HepG2 (cell line): Measurements from ENCODE around the gene SEMA4C. TPM values are rescaled to one million over a fixed set of nuclear protein-coding genes. Genes with fewer than 3 reads are reported as not detected.

Experiments used
- AGO2 ChIP-seq: fragments of 200-400 bp; formaldehyde crosslinking; optimal IDR thresholded peaks from 2 replicates; pipeline ENCODE3; 2017; ENCODE audit warnings: mild to moderate bottlenecking, low read depth, low read length, moderate library complexity
- AHR ChIP-seq: IDR thresholded peaks from 2 replicates; pipeline ENCODE4 v1.6.1; 2018; ENCODE audit warnings: missing genetic modification reagents, missing compliant biosample characterization
- BRD4 ChIP-seq: sonication (generic); formaldehyde crosslinking; IDR thresholded peaks from 2 replicates; pipeline ENCODE4 v1.4.0; 2020; ENCODE audit warnings: missing genetic modification reagents
- ERF ChIP-seq: IDR thresholded peaks from 2 replicates; pipeline ENCODE4 v1.6.1; 2018; ENCODE audit warnings: missing biosample characterization, missing genetic modification reagents
- GRHL1 ChIP-seq: sonication (generic); formaldehyde crosslinking; conservative IDR thresholded peaks from 2 replicates; pipeline ENCODE4 v1.8.0; 2022; ENCODE audit warnings: missing genetic modification reagents
- IKZF4 ChIP-seq: sonication (generic); formaldehyde crosslinking; IDR thresholded peaks from 2 replicates; pipeline ENCODE4 v1.5.1; 2020; ENCODE audit warnings: borderline replicate concordance, mild to moderate bottlenecking, low read depth, missing genetic modification reagents; ENCODE audit errors: not compliant biosample characterization
- JUN ChIP-seq: sonication (generic); formaldehyde crosslinking; IDR thresholded peaks from 2 replicates; pipeline ENCODE4 v1.4.0; 2020; ENCODE audit warnings: mild to moderate bottlenecking, missing genetic modification reagents
- KMT2B ChIP-seq: IDR thresholded peaks from 2 replicates; pipeline ENCODE4 v1.6.1; 2016; ENCODE audit warnings: missing genetic modification reagents, missing compliant biosample characterization
- NCOA2 ChIP-seq: sonication (generic); formaldehyde crosslinking; IDR thresholded peaks from 2 replicates; pipeline ENCODE4 v1.8.0; 2022; ENCODE audit warnings: inconsistent platforms
- PBX3 ChIP-seq: sonication (generic); formaldehyde crosslinking; IDR thresholded peaks from 2 replicates; pipeline ENCODE4 v1.8.1; 2023; ENCODE audit warnings: missing genetic modification reagents, inconsistent platforms, borderline replicate concordance
- ZHX2 ChIP-seq, 2 experiments: sonication (generic) in 1 of 2; formaldehyde crosslinking in 1 of 2; IDR thresholded peaks; 2 replicates each; pipeline versions ENCODE4 v1.6.1 to v1.9.0; 2014 to 2022; ENCODE audit warnings: antibody characterized with exemption in 1 of 2, borderline replicate concordance in 1 of 2, inconsistent platforms in 1 of 2, low read depth in 1 of 2, missing genetic modification reagents in 1 of 2
- ZMYM4 ChIP-seq: sonication (generic); formaldehyde crosslinking; IDR thresholded peaks from 2 replicates; pipeline ENCODE4 v1.8.1; 2023; ENCODE audit warnings: mild to moderate bottlenecking, missing genetic modification reagents
- ZNF207 ChIP-seq: fragments of 450-650 bp; IDR thresholded peaks from 2 replicates; pipeline ENCODE4 v1.6.1; 2016; ENCODE audit warnings: antibody characterized with exemption, borderline replicate concordance
- ZNF326 ChIP-seq: sonication (generic); formaldehyde crosslinking; IDR thresholded peaks from 2 replicates; pipeline ENCODE4 v1.4.0; 2020; ENCODE audit warnings: missing genetic modification reagents, borderline replicate concordance
- ZNF33A ChIP-seq: sonication (generic); formaldehyde crosslinking; IDR thresholded peaks from 2 replicates; pipeline ENCODE4 v1.5.1; 2020; ENCODE audit warnings: missing genetic modification reagents, mild to moderate bottlenecking, moderate library complexity, borderline replicate concordance
- ZNF576 ChIP-seq: sonication (generic); formaldehyde crosslinking; IDR thresholded peaks from 2 replicates; pipeline ENCODE4 v1.4.0; 2020; ENCODE audit warnings: mild to moderate bottlenecking, missing genetic modification reagents
- ZNF660 ChIP-seq: sonication (generic); formaldehyde crosslinking; IDR thresholded peaks from 2 replicates; pipeline ENCODE4 v1.5.1; 2020; ENCODE audit warnings: mild to moderate bottlenecking, low read depth, missing genetic modification reagents, borderline replicate concordance
- ZNF678 ChIP-seq: sonication (generic); formaldehyde crosslinking; IDR thresholded peaks from 2 replicates; pipeline ENCODE4 v1.4.0; 2020; ENCODE audit warnings: mild to moderate bottlenecking, missing genetic modification reagents
- ZNF775 ChIP-seq: sonication (generic); formaldehyde crosslinking; IDR thresholded peaks from 2 replicates; pipeline ENCODE4 v1.4.0; 2020; ENCODE audit warnings: missing genetic modification reagents, mild to moderate bottlenecking, moderate library complexity, borderline replicate concordance
- polyA plus RNA-seq, 8 experiments: library from polyadenylated mRNA; depleted of rRNA in 3 of 8; stranded (reverse) in 7 of 8; unstranded in 1 of 8; fragments of >200 nt; fragmentation: Illumina TruSeq in 4 of 8; extraction: Trizol in 4 of 8; gene quantifications; 2 replicates each; pipeline versions ENCODE4 v1.2.1 to v1.2.3, GENCODE V29; 2011 to 2016; ENCODE audit warnings: low read depth in 4 of 8, missing spikeins in 1 of 8, mixed read lengths in 1 of 8; ENCODE audit not compliant: insufficient read depth in 1 of 8
- total RNA-seq, 5 experiments: library from RNA; depleted of rRNA; stranded (reverse); fragments of >200 nt; fragmentation: Illumina TruSeq; extraction: Trizol; gene quantifications; 2 replicates each; pipeline ENCODE4 v1.2.3, GENCODE V29; 2016; ENCODE audit warnings: low read depth in 1 of 5

Gene SEMA4C
- total and polyA plus RNA-seq, 2 of the 13 experiments (the other 11 are each of a cell fraction or from before 2014, with no cell fraction given): 25.9 to 46.6 TPM

GRCh38 chr2:96868555-96869280, 1.2 kb downstream of the SEMA4C start (continued):
- TF ChIP-seq PBX3 (0 out of 2 replicates have a peak, but pooled peaks have one; percentile 56), ERF (0 out of 2 replicates have a peak, but pooled peaks have one; percentile 16), ZNF33A (CRISPR knock-in tag) (no peak), GRHL1 (CRISPR knock-in tag) (no peak), KMT2B (CRISPR knock-in tag) (peak; percentile 74; the same call in 1 of the 2 replicates), ZNF775 (CRISPR knock-in tag) (0 out of 2 replicates have a peak, but pooled peaks have one; percentile 83), IKZF4 (no peak), ZNF207 (no peak), ZMYM4 (0 out of 2 replicates have a peak, but pooled peaks have one; percentile 20), JUN (CRISPR knock-in tag) (peak; percentile 57; the same call in 1 of the 2 replicates), ZNF576 (CRISPR knock-in tag) (no peak), AGO2 (peak; percentile 79), NCOA2 (peak; percentile 61; the same call in 1 of the 2 replicates), ZNF660 (CRISPR knock-in tag) (0 out of 2 replicates have a peak, but pooled peaks have one; percentile 7), AHR (CRISPR knock-in tag) (peak; percentile 10; the same call in 1 of the 2 replicates), ZNF678 (CRISPR knock-in tag) (peak; percentile 77; the same call in 1 of the 2 replicates), ZNF326 (CRISPR knock-in tag) (no peak), ZHX2 (IDR thresholded peaks at IDR 0.05; ENCODE audit: low read depth) (peak; percentile 62), ZHX2 (CRISPR knock-in tag; IDR thresholded peaks at IDR 0.05; ENCODE audit: borderline replicate concordance) (peak; percentile 83; the same call in 1 of the 2 replicates), BRD4 (CRISPR knock-in tag) (peak; percentile 81; the same call in 1 of the 2 replicates)
